ENCODE measurements around the gene RRAS2.

RRAS2 gene

GRCh38 chr11:14366936-14367335 lies 8.0 kb upstream of the RRAS2 start:
- Histone ChIP-seq H2AFZ (no peak overlapping the region), H3K27me3 (ENCODE audit: control insufficient read depth, insufficient read depth, low read length) (no peaks in the 10 kb centered on the region), H3K9ac (no peak overlapping the region), H3K79me2 (no peaks in the 10 kb centered on the region), H3K4me1 (no peaks in the 10 kb centered on the region), H3K27ac (no peak overlapping the region), H3K9me3 (ENCODE audit: control insufficient read depth, low read length) (no peaks in the 10 kb centered on the region), H3K4me2 (ENCODE audit: low read length) (no peak overlapping the region), H3K4me3 (ENCODE audit: low read depth, low read length) (no peak overlapping the region), H3K36me3 (ENCODE audit: control insufficient read depth, insufficient read depth, low read length) (no peaks in the 10 kb centered on the region)
- no peak for TF ChIP-seq CTCF (IDR thresholded peaks at IDR 0.05)

- no peak for TF ChIP-seq CTCF (IDR thresholded peaks at IDR 0.05)
- Histone ChIP-seq H3K27ac (no peak overlapping the region), H3K9me3 (ENCODE audit: control insufficient read depth, low read length) (no peaks in the 10 kb centered on the region), H2AFZ (no peak overlapping the region), H3K9ac (no peak overlapping the region), H3K27me3 (ENCODE audit: control insufficient read depth, insufficient read depth, low read length) (no peaks in the 10 kb centered on the region), H3K4me1 (no peaks in the 10 kb centered on the region), H3K79me2 (no peaks in the 10 kb centered on the region), H3K4me3 (ENCODE audit: low read depth, low read length) (no peak overlapping the region), H3K36me3 (ENCODE audit: control insufficient read depth, insufficient read depth, low read length) (no peaks in the 10 kb centered on the region), H3K4me2 (ENCODE audit: low read length) (no peak overlapping the region)
These were observed 5.3 kb upstream of the RRAS2 start for GRCh38 chr11:14364322-14364721.

- H2AFZ ChIP-seq: no peak overlapping the region
- no peaks in the 10 kb centered on the region for H3K79me2 ChIP-seq
- no peak for TF ChIP-seq CTCF (IDR thresholded peaks at IDR 0.05)
- H3K4me2 ChIP-seq (ENCODE audit: low read length): no peak overlapping the region
- H3K4me1 ChIP-seq: no peaks in the 10 kb centered on the region
- no peaks in the 10 kb centered on the region for H3K36me3 ChIP-seq (ENCODE audit: control insufficient read depth, insufficient read depth, low read length)
- H3K27ac ChIP-seq: no peak overlapping the region
- no peaks in the 10 kb centered on the region for H3K27me3 ChIP-seq (ENCODE audit: control insufficient read depth, insufficient read depth, low read length)
- no peak overlapping the region for H3K9ac ChIP-seq
- no peaks in the 10 kb centered on the region for H3K9me3 ChIP-seq (ENCODE audit: control insufficient read depth, low read length)
- H3K4me3 ChIP-seq (ENCODE audit: low read depth, low read length): no peak overlapping the region
These were observed 3.6 kb upstream of the RRAS2 start for GRCh38 chr11:14362611-14363010.

- Histone ChIP-seq H3K9ac (no peak overlapping the region), H3K4me2 (ENCODE audit: low read length) (no peak overlapping the region), H3K9me3 (ENCODE audit: control insufficient read depth, low read length) (no peaks in the 10 kb centered on the region), H2AFZ (no peak overlapping the region), H3K27me3 (ENCODE audit: control insufficient read depth, insufficient read depth, low read length) (no peaks in the 10 kb centered on the region), H3K79me2 (no peaks in the 10 kb centered on the region), H3K36me3 (ENCODE audit: control insufficient read depth, insufficient read depth, low read length) (no peaks in the 10 kb centered on the region), H3K27ac (no peak overlapping the region), H3K4me1 (no peaks in the 10 kb centered on the region), H3K4me3 (ENCODE audit: low read depth, low read length) (no peak overlapping the region)
- no peak for TF ChIP-seq CTCF (IDR thresholded peaks at IDR 0.05)
These were observed 3.0 kb upstream of the RRAS2 start for GRCh38 chr11:14361951-14362350.

GRCh38 chr11:14360976-14361375 lies 2.0 kb upstream of the RRAS2 start:
- H3K4me2 ChIP-seq (ENCODE audit: low read length): no peak overlapping the region
- TF ChIP-seq CTCF (IDR thresholded peaks at IDR 0.05): no peak
- H2AFZ ChIP-seq: no peak overlapping the region
- no peaks in the 10 kb centered on the region for H3K4me1 ChIP-seq
- H3K36me3 ChIP-seq (ENCODE audit: control insufficient read depth, insufficient read depth, low read length): no peaks in the 10 kb centered on the region
- no peak overlapping the region for H3K27ac ChIP-seq
- no peaks in the 10 kb centered on the region for H3K27me3 ChIP-seq (ENCODE audit: control insufficient read depth, insufficient read depth, low read length)
- no peak overlapping the region for H3K4me3 ChIP-seq (ENCODE audit: low read depth, low read length)
- H3K9me3 ChIP-seq (ENCODE audit: control insufficient read depth, low read length): no peaks in the 10 kb centered on the region
- H3K79me2 ChIP-seq: peaks cover 3% of the 10 kb centered on the region
- H3K9ac ChIP-seq: no peak overlapping the region

Data from parathyroid adenoma (tissue), 2 donors.